GM21528 (cell line): ENCODE results near the gene WBP1.
"Not testable (repeated sequence)": the region's sequence is repeated elsewhere in the genome, so short reads cannot be mapped to it uniquely, and the experiment has no call there.

ENCODE experiments used
- ATAC-seq: cut with Tn5 transposase; IDR thresholded peaks from one replicate; pipeline ENCODE4 v1.9.1; 2021; ENCODE audit warnings: mild to moderate bottlenecking, moderate library complexity; ENCODE audit not compliant: unreplicated experiment, low FRiP score

WBP1 gene

DNA sequence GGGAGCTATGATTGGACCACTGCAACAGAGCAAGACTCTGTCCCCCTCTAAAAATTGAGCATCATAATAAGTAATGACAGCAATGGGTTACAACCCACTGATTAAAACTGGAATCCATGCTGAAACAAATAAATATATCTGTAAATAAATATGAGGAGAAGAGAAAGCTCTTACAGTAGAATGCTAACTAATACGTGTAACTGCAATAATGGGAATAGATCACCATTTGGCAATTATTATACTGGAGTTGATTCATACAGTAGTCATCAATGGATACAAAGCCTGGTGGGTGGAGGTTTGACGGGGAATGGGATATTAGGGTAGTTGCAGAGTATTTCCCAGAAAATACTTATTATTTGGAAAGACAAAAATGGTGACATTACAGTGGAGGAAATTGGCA, 9.5 kb upstream of the WBP1 start:
- ATAC-seq = no peak

GRCh38 chr2:74450570-74451190, 7.6 kb upstream of the WBP1 start:
- no peak for ATAC-seq

GRCh38 chr2:74454654-74455511, 3.4 kb upstream of the WBP1 start, which contains the start of gene INO80B:
INO80B (plus strand) TSS chr2:74455087; CDS start chr2:74455117, 30 bp downstream.
- ATAC-seq = peak; percentile 43

GRCh38 chr2:74457129-74457548, 1.1 kb upstream of the WBP1 start:
- peak; percentile 0 for ATAC-seq

DNA sequence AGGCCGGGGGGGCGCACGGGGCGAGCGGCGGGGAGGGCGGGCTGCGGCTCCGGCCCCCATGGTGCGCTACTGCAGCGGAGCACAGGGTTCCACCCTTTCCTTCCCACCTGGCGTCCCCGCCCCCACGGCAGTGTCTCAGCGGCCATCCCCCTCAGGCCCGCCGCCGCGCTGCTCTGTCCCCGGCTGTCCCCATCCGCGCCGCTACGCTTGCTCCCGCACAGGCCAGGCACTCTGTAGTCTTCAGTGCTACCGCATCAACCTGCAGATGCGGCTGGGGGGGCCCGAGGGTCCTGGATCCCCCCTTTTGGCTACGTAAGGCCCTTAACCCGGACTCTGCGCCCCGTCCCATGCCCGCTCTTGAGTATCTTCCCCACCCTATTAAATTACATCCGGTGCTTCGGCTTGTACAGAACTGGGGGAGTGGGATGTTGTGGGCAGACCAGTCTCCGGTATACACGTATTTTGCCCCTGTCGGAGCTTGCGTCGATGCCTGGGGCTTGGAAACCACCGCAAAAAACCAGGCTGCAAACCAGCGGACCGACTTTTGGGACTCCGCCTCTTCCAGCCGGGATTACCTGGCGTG, 598 bp upstream of the WBP1 start:
- ATAC-seq = peak; percentile 33

GRCh38 chr2:74458938-74459363, 713 bp downstream of the WBP1 start:
- no peak for ATAC-seq

DNA sequence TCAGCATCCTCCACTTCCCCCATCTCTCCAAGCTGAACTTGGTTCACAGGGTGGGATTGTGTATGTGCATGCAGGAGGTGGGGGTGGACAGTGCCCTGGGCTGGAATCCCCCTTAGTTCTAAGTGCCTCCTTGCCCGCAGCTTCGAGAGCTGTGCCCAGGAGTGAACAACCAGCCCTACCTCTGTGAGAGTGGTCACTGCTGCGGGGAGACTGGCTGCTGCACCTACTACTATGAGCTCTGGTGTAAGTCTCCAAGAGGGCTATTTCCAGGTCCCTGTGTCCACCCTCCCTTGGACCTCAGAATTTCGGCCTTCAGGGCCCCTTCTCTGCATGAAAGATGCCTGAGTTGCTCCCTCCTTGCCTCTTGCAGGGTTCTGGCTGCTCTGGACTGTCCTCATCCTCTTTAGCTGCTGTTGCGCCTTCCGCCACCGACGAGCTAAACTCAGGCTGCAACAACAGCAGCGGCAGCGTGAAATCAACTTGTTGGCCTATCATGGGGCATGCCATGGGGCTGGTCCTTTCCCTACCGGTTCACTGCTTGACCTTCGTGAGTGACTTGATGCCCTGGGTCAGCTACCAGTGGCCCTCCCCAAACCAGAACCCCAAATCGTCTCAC, 1.4 kb downstream of the WBP1 start:
- not testable (repeated sequence) for ATAC-seq

- ATAC-seq = not testable (repeated sequence)
Measured at GRCh38 chr2:74460187-74460586, 1.9 kb downstream of the WBP1 start.

GRCh38 chr2:74461187-74462053, 3.2 kb downstream of the WBP1 start:
- ATAC-seq = no peak

DNA sequence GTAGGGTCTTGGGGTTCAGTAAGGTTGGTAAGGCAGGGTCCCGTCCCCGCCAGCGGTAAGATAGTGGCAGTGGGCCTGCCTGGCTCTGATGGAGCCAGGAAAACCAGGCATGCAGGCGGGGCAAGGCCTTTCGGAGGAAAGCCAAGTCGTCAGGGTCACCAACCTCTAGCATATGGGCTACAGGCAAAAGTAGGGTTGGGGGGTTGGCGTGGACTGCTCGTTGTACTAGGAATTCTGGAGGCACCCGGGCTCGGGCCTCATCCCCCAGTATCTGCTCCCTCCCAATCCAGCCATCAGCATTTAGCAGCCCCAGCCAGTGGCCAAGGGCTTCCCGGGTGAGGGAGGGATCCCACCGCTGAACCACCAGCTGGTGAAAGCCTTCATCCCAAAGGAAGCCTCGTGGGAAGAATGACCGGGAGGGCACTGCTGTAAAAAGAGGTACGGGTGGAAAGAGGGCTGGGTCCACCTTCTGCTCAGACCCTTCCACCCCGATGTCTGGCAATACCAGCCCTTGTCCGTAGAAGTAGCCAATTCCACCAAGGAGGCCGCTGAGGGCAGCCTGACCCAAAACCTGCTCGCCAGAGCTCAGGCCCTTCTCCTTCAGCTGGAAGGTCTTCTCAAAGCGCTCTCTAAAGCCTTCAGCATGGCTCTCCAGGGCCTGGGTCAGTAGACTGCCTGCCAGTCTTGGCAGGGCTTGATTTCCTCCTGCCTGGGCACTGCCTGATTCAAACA, 4.0 kb downstream of the WBP1 start:
- ATAC-seq = no peak

- no peak for ATAC-seq
Measured at GRCh38 chr2:74462786-74463105, 4.5 kb downstream of the WBP1 start.

DNA sequence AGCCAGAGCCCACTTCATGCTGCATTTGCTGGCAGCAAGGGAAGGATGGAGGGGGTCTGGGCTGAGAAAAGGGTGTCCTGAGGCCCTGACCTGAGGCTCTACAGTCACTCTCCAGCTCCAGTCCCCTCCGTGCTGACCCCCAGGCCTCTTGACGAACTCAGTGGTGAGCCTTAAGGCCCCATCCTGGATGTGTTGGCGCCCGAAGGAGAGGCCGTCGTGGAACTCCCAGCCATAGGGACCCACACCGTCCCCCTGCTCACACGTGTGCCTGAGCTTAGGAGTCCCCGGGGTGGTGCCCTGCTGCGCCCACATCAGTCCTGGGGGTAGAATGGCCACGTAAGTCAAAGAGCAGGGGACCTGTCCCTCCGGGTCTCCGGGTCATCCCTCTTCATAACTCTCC, 6.2 kb downstream of the WBP1 start:
- no peak for ATAC-seq

GRCh38 chr2:74470742-74471141, 12.5 kb downstream of the WBP1 start:
- not testable (repeated sequence) for ATAC-seq

DNA sequence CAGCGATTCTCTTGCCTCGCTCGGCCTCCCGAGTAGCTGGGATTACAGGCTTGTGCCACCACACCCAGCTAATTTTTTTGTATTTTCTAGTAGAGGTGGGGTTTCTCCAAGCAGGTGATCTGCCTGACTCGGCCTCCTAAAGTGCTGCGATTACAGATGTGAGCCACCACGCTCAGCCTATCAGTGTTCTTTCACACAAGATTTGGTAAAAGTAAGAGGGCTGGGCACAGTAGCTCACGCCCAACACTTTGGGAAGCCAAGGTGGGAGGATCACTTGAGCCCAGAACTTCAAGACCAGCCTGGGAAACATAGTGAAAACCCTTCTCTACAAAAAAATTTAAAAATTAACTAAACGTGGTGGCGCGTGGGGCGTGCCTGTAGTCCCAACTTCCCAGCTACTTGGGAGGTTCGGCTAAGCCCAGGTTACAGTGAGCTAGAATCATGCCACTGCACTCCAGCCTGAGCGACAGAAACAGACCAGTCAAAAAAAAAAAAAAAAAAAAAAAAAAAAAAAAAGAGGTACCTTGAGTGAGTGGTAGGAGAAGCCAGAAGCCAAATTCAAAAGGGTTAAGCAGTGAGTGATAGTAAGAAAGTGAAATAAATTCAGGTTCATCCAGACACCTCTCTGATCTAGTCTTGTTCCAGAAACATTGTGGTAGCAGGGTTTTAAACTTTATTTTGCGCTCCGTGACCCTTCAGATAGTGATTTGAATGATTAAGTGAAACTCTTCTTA, 13.3 kb downstream of the WBP1 start:
- no peak for ATAC-seq

- peak; percentile 81 for ATAC-seq
Measured at GRCh38 chr2:74472086-74472944, 14.1 kb downstream of the WBP1 start, which contains the start of gene MRPL53. MRPL53 (minus strand) TSS chr2:74472680; CDS start chr2:74472660, 20 bp downstream.

- ATAC-seq = no peak
Measured at GRCh38 chr2:74472945-74473258, 14.7 kb downstream of the WBP1 start.

DNA sequence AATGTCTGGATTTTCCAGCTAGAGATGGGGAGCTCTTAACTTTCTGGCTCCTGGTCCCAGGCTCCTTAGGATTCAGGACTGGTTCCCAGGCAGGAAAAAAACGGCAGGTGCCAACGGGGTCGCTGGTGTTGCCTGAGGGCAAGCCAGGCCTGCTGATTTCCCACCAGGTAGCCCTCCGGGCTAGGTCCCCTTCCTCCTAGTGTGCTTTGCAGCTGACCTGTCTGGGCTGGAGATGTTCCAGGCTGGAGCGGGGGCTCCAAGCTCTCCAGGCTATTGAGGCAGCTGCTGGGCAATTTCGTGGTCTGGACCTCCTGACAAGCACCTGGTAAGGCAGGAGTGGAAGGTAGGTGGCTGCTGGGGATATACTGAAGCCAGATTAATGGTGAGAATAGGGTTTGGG, 16.2 kb downstream of the WBP1 start:
- no peak for ATAC-seq

DNA sequence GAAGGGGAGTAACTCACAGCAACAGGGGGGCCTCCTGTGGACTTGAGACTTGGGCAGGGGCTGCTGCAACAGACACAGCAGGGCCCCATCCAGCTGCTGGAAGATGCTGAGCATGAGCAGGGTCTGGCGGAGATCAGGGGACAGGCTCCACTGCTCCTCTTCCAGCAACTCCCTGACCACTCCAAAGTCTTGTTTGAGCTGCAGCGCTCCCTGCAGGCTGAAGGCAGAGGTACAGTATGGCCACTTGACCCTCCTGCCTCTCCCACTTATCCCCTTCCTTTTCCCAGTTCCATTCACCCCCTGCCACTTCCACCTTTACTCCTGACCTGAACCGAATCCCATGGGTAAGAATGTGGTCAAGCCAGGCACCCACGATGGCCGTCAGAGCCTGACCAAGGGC, 16.7 kb downstream of the WBP1 start:
- ATAC-seq = no peak
